ENCODE measurements around the gene KIAA1671.

DNA sequence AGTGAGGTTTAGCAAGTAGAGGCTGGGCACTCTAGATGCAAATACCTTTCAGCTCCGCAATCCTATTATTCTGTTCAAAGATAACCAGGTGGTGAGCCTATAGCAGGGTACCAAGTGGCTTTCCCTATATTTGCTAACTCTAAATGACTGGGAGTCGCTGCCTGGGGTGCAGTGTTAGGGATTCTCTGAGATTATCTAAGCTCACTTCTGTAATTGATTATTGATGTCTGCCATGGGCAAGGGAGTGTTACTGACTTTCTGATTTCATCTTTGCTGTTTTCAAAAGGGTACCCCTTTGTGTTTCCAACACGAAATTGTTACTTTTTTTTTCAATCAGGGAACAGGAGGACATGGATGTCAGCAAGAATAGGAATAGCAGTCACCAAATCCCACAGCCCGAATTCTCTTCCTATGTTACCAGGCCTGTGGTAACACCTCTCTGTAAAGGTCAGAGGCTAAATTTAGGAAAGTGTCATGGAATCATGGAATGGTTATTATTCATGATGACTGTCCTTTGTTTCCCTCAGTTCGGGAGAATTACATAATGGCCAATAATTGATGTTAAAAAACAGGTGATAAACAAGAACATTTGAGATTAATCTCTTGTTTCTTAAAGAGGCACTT is 184.5 kb downstream of the KIAA1671 start:
- no peak for TF ChIP-seq ZNF274 (IDR thresholded peaks at IDR 0.05; ENCODE audit: low read depth, low read length)
- TF ChIP-seq YY1 (IDR thresholded peaks at IDR 0.05; ENCODE audit: insufficient read depth, insufficient read length): no peak
